K562 (cell line): ENCODE results near the gene HINT3. TPM values are rescaled to one million over a fixed set of nuclear protein-coding genes. Genes with fewer than 3 reads are reported as not detected.
A peak's percentile ranks its signal among the peaks of the same experiment; 100 is the strongest.

Experiments
- ATAC-seq: fragments of 200-7000 bp; cut with Tn5 transposase; 3 replicates; pipeline ENCODE4 v1.9.1; 2020; ENCODE audit warnings: moderate library complexity
- BruUV-seq: library from RNA; stranded (reverse); fragments of 400-500 nt; replicated peaks from 2 replicates; lab custom pipeline; 2021; lab: Mats Ljungman, UMichigan
- CTCF ChIA-PET: fragments of 300-600 bp; formaldehyde crosslinking; extraction: SDS; loops from one replicate; lab custom pipeline; 2021; ENCODE audit warnings: low intra/inter-chr PET ratio; lab: Yijun Ruan, JAX
- POLR2A ChIA-PET: fragments of 300-600, 350-650 bp; sonication (Branson Sonifier 250); formaldehyde crosslinking; extraction: SDS; loops from one replicate; lab custom pipeline; 2021; ENCODE audit warnings: antibody characterized with exemption, inconsistent platforms; lab: Yijun Ruan, JAX
- DNase-seq, 4 experiments: peaks; one replicate each; pipeline versions ENCODE4 v3.0.0 to v3.0.0-alpha.2; 2011 to 2018; ENCODE audit warnings: low spot score in 3 of 4, mixed read lengths in 3 of 4; ENCODE audit errors: extremely low read depth in 1 of 4
- FAIRE-seq: peaks from 2 replicates; lab custom pipeline; 2011; peaks lifted over from hg19 to GRCh38; lab: Jason Lieb, UNC
- H2AFZ ChIP-seq: 2 replicates; pipeline ENCODE4 v1.6.0; 2011; ENCODE audit warnings: low read depth, low read length, control low read depth, inconsistent platforms
- H3K27ac ChIP-seq: fragments of 200-600 bp; 3 replicates; pipeline ENCODE4 v1.8.0; 2011; ENCODE audit warnings: low read depth, mild to moderate bottlenecking, control low read depth, inconsistent platforms, low read length, moderate library complexity, mixed read lengths; ENCODE audit errors: extremely low read depth
- H3K27me3 ChIP-seq, 2 experiments: fragments of 300-600 bp in 1 of 2; 2 replicates in 1 of 2; 3 replicates in 1 of 2; pipeline versions ENCODE4 v1.6.0 to v1.8.0; 2011; ENCODE audit warnings: inconsistent platforms in 2 of 2, low read length in 2 of 2, mild to moderate bottlenecking in 1 of 2, mixed read lengths in 1 of 2, moderate library complexity in 1 of 2; ENCODE audit not compliant: control insufficient read depth in 2 of 2, insufficient read depth in 2 of 2
- H3K36me3 ChIP-seq: fragments of 300-600 bp; 3 replicates; pipeline ENCODE4 v1.8.0; 2011; ENCODE audit warnings: mild to moderate bottlenecking, low read length, inconsistent platforms; ENCODE audit not compliant: control insufficient read depth, insufficient read depth
- H3K4me1 ChIP-seq, 2 experiments: fragments of 200-600 bp in 1 of 2; replicated peaks in 1 of 2; 2 replicates in 1 of 2; 3 replicates in 1 of 2; pipeline versions ENCODE4 v1.5.1 to v1.8.0; 2011; ENCODE audit warnings: inconsistent platforms in 2 of 2, low read length in 2 of 2, mild to moderate bottlenecking in 1 of 2, mixed read lengths in 1 of 2, moderate library complexity in 1 of 2; ENCODE audit not compliant: control insufficient read depth in 2 of 2, insufficient read depth in 2 of 2
- H3K4me2 ChIP-seq: 2 replicates; pipeline ENCODE4 v1.6.1; 2011; ENCODE audit warnings: low read length, control low read depth, inconsistent platforms, mixed read lengths; ENCODE audit not compliant: insufficient read depth
- H3K4me3 ChIP-seq: fragments of 200-600 bp; sonication (generic), shearing (Covaris generic); 2 replicates; pipeline ENCODE4 v1.5.1; 2016; ENCODE audit warnings: control low read depth, inconsistent platforms
- H3K79me2 ChIP-seq: fragments of 200-600 bp; 3 replicates; pipeline ENCODE4 v1.8.0; 2011; ENCODE audit warnings: low read length, inconsistent platforms; ENCODE audit not compliant: control insufficient read depth, insufficient read depth
- H3K9ac ChIP-seq, 2 experiments: 2 replicates each; pipeline versions ENCODE4 v1.6.0 to v1.6.1; 2011; ENCODE audit warnings: low read depth in 2 of 2, low read length in 2 of 2, control low read depth in 1 of 2, inconsistent platforms in 1 of 2, mild to moderate bottlenecking in 1 of 2, mixed read lengths in 1 of 2; ENCODE audit not compliant: insufficient read depth in 1 of 2
- H3K9me1 ChIP-seq: one replicate; pipeline ENCODE4 v1.6.0; 2011; ENCODE audit warnings: inconsistent platforms, mild to moderate bottlenecking, low read length, moderate library complexity; ENCODE audit not compliant: control insufficient read depth, insufficient read depth
- H3K9me3 ChIP-seq: replicated peaks from 2 replicates; pipeline ENCODE4 v1.5.1; 2011; ENCODE audit warnings: low read depth, low read length, inconsistent platforms; ENCODE audit not compliant: control insufficient read depth, insufficient read depth
- H4K20me1 ChIP-seq: replicated peaks from 2 replicates; pipeline ENCODE4 v1.6.1; 2011; ENCODE audit warnings: low read length, inconsistent platforms, mixed read lengths; ENCODE audit not compliant: control insufficient read depth, insufficient read depth
- HES1 ChIP-seq: fragments of 450-650 bp; IDR thresholded peaks from 2 replicates; pipeline ENCODE4 v1.6.1; 2016; ENCODE audit warnings: low read depth, mild to moderate bottlenecking, moderate library complexity
- ILF3 ChIP-seq: fragments of 450-650 bp; IDR thresholded peaks from 2 replicates; pipeline ENCODE4 v1.6.1; 2018; ENCODE audit warnings: antibody characterized with exemption, mild to moderate bottlenecking, moderate library complexity, borderline replicate concordance
- NFRKB ChIP-seq: fragments of 450-650 bp; IDR thresholded peaks from 2 replicates; pipeline ENCODE4 v1.6.1; 2016; ENCODE audit warnings: low read depth
- NR2F6 ChIP-seq: fragments of 450-650 bp; formaldehyde crosslinking; IDR thresholded peaks from 2 replicates; pipeline ENCODE4 v1.4.0; 2020; ENCODE audit warnings: mild to moderate bottlenecking
- SREBF1 ChIP-seq: fragments of 150-350 bp; IDR thresholded peaks from 2 replicates; pipeline ENCODE4 v1.6.1; 2014; ENCODE audit warnings: antibody characterized with exemption, low read depth, low read length, borderline replicate concordance
- SRSF1 ChIP-seq: fragments of 200-400 bp; formaldehyde crosslinking; IDR thresholded peaks from 2 replicates; pipeline ENCODE4 v1.6.1; 2017; ENCODE audit warnings: mild to moderate bottlenecking, low read depth, low read length, moderate library complexity
- WGBS: fragments of 100-300 bp; shearing (Covaris generic); methylation state at CpG from one replicate; pipeline ENCODE4 v1.1.6; 2016; ENCODE audit warnings: low coverage, mixed read lengths; ENCODE audit not compliant: insufficient coverage; ENCODE audit errors: missing lambda C conversion rate; 5-methylcytosine and 5-hydroxymethylcytosine counted together
- in situ Hi-C: fragments of 300-500 bp; cut with MboI; formaldehyde crosslinking; loops from 4 replicates; pipeline ENCODE4 v1.15.0; 2018; ENCODE audit warnings: inconsistent platforms, mixed read lengths
- intact Hi-C: fragments of 100-400 bp; cut with micrococcal nuclease; formaldehyde crosslinking; loops from 2 replicates; pipeline ENCODE4 v1.14.2; 2022
- polyA plus RNA-seq, 8 experiments: library from polyadenylated mRNA; depleted of rRNA in 4 of 8; stranded (reverse) in 5 of 8; unstranded in 3 of 8; fragments of >200 nt; fragmentation: Nextera tagmentation in 2 of 8; fragmentation: Illumina TruSeq in 1 of 8; extraction: Ambion mirVana in 2 of 8; extraction: Trizol in 1 of 8; gene quantifications; 2 replicates each; pipeline versions ENCODE4 v1.2.1 to v1.2.3, GENCODE V29; 2011 to 2014; ENCODE audit warnings: inconsistent platforms in 1 of 8, missing spikeins in 1 of 8
- total RNA-seq, 7 experiments: library from RNA; depleted of rRNA in 6 of 7; stranded (reverse); fragments of >200 nt in 6 of 7; fragmentation: Illumina TruSeq in 2 of 7; extraction: Trizol in 2 of 7; gene quantifications; 2 replicates each; pipeline versions ENCODE4 v1.2.1 to v1.2.3, GENCODE V29; 2011 to 2021; ENCODE audit warnings: low replicate concordance in 1 of 7

HINT3 gene
- total and polyA plus RNA-seq, 9 of the 15 experiments (the other 6 are each of a cell fraction or from before 2014, with no cell fraction given) = 1.4 to 16.6 (median 10.8) TPM

GRCh38 chr6:125947615-125948014 is 9.0 kb upstream of the HINT3 start:
- CTCF ChIA-PET = no interaction called here
- WGBS = 85% methylated on average over 2 of the region's 2 CpGs
- no peaks in the 10 kb centered on the region for H4K20me1 ChIP-seq
- POLR2A ChIA-PET = interaction anchor here (1.0 to 1.6 kb wide), 3 partner anchors 9 to 50 kb away, joined by 4 to 6 read pairs (median 5); partner anchors contain the start of gene HINT3
- intact Hi-C loops = loop anchor here (2.0 kb wide), 1 partner anchor 25 kb away; no protein-coding TSS in a partner anchor
- no peak overlapping the region for H3K9ac ChIP-seq
- peaks cover 5% of the 10 kb centered on the region; the same call in 1 of the 2 replicates for H3K9me3 ChIP-seq
- TF ChIP-seq HES1 (no peak), SRSF1 (no peak), SREBF1 (no peak), NR2F6 (CRISPR knock-in tag) (0 out of 2 replicates have a peak, but pooled peaks have one; percentile 10), ILF3 (no peak), NFRKB (no peak)
- TF ChIP-seq, all 486 proteins: peak for 1
- Histone ChIP-seq H3K4me1 (peaks cover 23 to 77% of the 10 kb centered on the region in 2 experiments), H3K4me2 (no peak overlapping the region), H3K27ac (no peak overlapping the region; the same call in 2 of the 3 replicates), H3K9me1 (no peaks in the 10 kb centered on the region), H3K79me2 (no peaks in the 10 kb centered on the region), H3K36me3 (no peaks in the 10 kb centered on the region), H3K27me3 (no peaks in the 10 kb centered on the region), H2AFZ (0 out of 2 replicates have a peak overlapping the region, but pooled peaks have one; percentile 2), H3K4me3 (no peak overlapping the region)
- BruUV-seq = no TSS peak
- FAIRE-seq = no peak
- DNase-seq = no peak
- ATAC-seq = no peak
- in situ Hi-C loops = no loop called here
